Measurements from ENCODE around the gene SDF4.

SDF4 gene

DNA sequence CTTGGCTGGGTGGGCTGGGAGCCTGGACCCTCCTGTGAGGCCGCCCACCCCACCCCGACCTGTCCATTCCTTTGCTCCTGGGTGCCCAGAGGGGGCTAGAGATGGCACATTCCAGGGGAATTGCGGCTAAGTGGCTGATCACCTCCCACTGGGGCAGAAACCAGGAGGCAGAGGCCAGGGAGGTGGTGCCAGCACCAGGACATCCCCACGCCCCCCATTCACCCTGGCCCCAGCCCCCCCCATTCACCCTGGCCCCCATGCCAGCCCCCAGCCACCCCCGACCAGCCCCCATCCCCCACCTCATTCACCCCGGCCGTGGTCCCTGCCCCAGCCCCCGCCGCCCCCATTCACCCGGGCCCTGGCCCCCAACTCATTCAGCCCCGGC is 8.5 kb upstream of the SDF4 start:
- Histone ChIP-seq H2AFZ (ENCODE audit: low read depth, low read length) (no peak overlapping the region), H3K9ac (ENCODE audit: low read depth, low read length) (no peak overlapping the region), H3K4me3 (ENCODE audit: low read depth in 1 of 2, low read length in 2 of 2) (no peak overlapping the region), H4K20me1 (ENCODE audit: insufficient read depth, low read length) (peaks cover 21% of the 10 kb centered on the region), H3K4me2 (ENCODE audit: insufficient read depth, low read length) (no peak overlapping the region), H3K79me2 (ENCODE audit: insufficient read depth, low read length) (no peaks in the 10 kb centered on the region), H3K36me3 (ENCODE audit: insufficient read depth, low read length) (0 out of 2 replicates have a peak, but pooled peaks cover 1% of the 10 kb centered on the region), H3K27ac (ENCODE audit: low read length) (no peak overlapping the region), H3K4me1 (ENCODE audit: insufficient read depth, low read length) (no peaks in the 10 kb centered on the region), H3K27me3 (ENCODE audit: insufficient read depth, low read length, poor library complexity) (no peaks in the 10 kb centered on the region), H3K9me3 (ENCODE audit: insufficient read depth, low read length, severe bottlenecking) (no peaks in the 10 kb centered on the region)
- TF ChIP-seq, protein P1, sequence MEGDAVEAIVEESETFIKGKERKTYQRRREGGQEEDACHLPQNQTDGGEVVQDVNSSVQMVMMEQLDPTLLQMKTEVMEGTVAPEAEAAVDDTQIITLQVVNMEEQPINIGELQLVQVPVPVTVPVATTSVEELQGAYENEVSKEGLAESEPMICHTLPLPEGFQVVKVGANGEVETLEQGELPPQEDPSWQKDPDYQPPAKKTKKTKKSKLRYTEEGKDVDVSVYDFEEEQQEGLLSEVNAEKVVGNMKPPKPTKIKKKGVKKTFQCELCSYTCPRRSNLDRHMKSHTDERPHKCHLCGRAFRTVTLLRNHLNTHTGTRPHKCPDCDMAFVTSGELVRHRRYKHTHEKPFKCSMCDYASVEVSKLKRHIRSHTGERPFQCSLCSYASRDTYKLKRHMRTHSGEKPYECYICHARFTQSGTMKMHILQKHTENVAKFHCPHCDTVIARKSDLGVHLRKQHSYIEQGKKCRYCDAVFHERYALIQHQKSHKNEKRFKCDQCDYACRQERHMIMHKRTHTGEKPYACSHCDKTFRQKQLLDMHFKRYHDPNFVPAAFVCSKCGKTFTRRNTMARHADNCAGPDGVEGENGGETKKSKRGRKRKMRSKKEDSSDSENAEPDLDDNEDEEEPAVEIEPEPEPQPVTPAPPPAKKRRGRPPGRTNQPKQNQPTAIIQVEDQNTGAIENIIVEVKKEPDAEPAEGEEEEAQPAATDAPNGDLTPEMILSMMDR (IDR thresholded peaks at IDR 0.05; ENCODE audit: borderline replicate concordance, extremely low read depth, low read length, poor library complexity, severe bottlenecking) = no peak
- no peak for TF ChIP-seq EZH2 (IDR thresholded peaks at IDR 0.05; ENCODE audit: borderline replicate concordance, low read depth, low read length, severe bottlenecking)
- DNase-seq (no peak), ATAC-seq (ENCODE audit: insufficient read depth, low read depth) (no peak)

DNA sequence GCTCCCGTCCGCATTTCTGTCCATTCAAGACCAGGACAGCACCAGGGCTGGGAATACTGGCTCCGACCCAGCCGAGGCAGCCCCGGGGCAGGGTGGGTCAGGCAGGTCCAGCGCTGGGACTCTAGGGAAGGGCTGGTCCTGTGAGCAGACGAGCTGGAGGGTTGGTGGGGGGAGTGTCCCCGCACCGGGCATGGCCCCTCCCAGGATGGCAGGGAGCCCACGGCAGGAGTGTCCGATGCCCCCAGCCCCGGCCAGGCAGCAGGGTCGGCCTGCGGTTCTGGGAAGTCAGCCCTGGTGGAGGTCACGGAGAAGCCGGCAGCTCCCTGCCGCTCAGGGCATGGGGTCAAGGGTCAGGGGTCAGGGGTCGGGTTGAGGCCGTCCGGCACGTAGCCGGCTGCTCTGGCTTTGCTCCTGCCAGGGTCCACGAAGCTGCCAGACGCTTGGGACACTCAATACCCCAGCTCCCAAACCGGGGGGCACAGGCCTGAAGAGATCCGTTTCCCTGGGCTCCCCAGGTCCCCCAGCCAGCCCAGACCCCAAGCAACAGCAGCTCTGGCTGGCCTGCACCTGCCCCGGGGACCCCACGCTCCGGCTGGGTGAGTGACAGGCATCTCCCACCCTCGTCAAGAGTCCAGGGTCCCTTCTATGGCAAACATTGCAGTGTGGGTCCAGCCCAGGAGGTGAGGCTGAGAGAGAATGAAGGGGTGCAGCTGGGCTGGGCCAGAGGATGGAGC is 8.0 kb upstream of the SDF4 start:
- Histone ChIP-seq H3K4me2 (ENCODE audit: insufficient read depth, low read length) (no peak overlapping the region), H4K20me1 (ENCODE audit: insufficient read depth, low read length) (peaks cover 26% of the 10 kb centered on the region), H3K36me3 (ENCODE audit: insufficient read depth, low read length) (peaks cover 6% of the 10 kb centered on the region; the same call in 1 of the 2 replicates), H2AFZ (ENCODE audit: low read depth, low read length) (no peak overlapping the region), H3K27me3 (ENCODE audit: insufficient read depth, low read length, poor library complexity) (no peaks in the 10 kb centered on the region), H3K4me3 (ENCODE audit: low read depth in 1 of 2, low read length in 2 of 2) (no peak overlapping the region), H3K9ac (ENCODE audit: low read depth, low read length) (no peak overlapping the region), H3K79me2 (ENCODE audit: insufficient read depth, low read length) (peaks cover 3% of the 10 kb centered on the region; the same call in 1 of the 2 replicates), H3K4me1 (ENCODE audit: insufficient read depth, low read length) (no peaks in the 10 kb centered on the region), H3K9me3 (ENCODE audit: insufficient read depth, low read length, severe bottlenecking) (no peaks in the 10 kb centered on the region), H3K27ac (ENCODE audit: low read length) (no peak overlapping the region)
- no peak for TF ChIP-seq EZH2 (IDR thresholded peaks at IDR 0.05; ENCODE audit: borderline replicate concordance, low read depth, low read length, severe bottlenecking)
- TF ChIP-seq, protein P1 (IDR thresholded peaks at IDR 0.05; ENCODE audit: borderline replicate concordance, extremely low read depth, low read length, poor library complexity, severe bottlenecking) = no peak
- no peak for ATAC-seq (ENCODE audit: insufficient read depth, low read depth)
- no peak for DNase-seq

DNA sequence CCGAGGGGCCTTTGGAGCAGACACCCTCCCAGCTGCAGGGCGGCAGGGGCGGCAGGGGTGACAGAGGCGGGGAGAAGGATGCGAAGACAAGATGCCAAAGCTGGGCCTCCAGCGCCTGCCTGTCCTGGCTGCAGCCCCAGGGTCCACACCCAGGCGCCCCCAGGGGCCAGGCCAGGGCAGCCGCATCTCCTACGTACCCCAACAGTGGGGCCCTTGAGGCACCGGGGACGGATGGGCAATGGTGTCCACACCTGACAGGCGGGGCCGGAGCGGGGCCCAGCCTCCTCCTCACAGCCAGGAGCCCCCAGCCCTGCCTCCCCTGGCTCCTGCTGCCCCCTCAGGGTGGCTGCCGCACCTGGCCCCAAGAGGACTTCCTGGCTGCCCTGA is 7.4 kb upstream of the SDF4 start:
- Histone ChIP-seq H3K9me3 (ENCODE audit: insufficient read depth, low read length, severe bottlenecking) (no peaks in the 10 kb centered on the region), H3K27me3 (ENCODE audit: insufficient read depth, low read length, poor library complexity) (no peaks in the 10 kb centered on the region), H3K27ac (ENCODE audit: low read length) (no peak overlapping the region), H4K20me1 (ENCODE audit: insufficient read depth, low read length) (peaks cover 32% of the 10 kb centered on the region), H3K79me2 (ENCODE audit: insufficient read depth, low read length) (peaks cover 8% of the 10 kb centered on the region), H3K4me3 (ENCODE audit: low read depth in 1 of 2, low read length in 2 of 2) (no peak overlapping the region), H3K4me1 (ENCODE audit: insufficient read depth, low read length) (peaks cover 4% of the 10 kb centered on the region; the same call in 1 of the 2 replicates), H3K36me3 (ENCODE audit: insufficient read depth, low read length) (peaks cover 11% of the 10 kb centered on the region), H3K4me2 (ENCODE audit: insufficient read depth, low read length) (no peak overlapping the region), H2AFZ (ENCODE audit: low read depth, low read length) (no peak overlapping the region), H3K9ac (ENCODE audit: low read depth, low read length) (no peak overlapping the region)
- DNase-seq = no peak
- ATAC-seq (ENCODE audit: insufficient read depth, low read depth) = no peak
- TF ChIP-seq, protein P1 (IDR thresholded peaks at IDR 0.05; ENCODE audit: borderline replicate concordance, extremely low read depth, low read length, poor library complexity, severe bottlenecking) = no peak
- no peak for TF ChIP-seq EZH2 (IDR thresholded peaks at IDR 0.05; ENCODE audit: borderline replicate concordance, low read depth, low read length, severe bottlenecking)

Data from DND-41 (cell line).